OCI-LY7 (cell line): ENCODE results near the gene AMDHD1. TPM values are rescaled to one million over a fixed set of nuclear protein-coding genes. Genes with fewer than 3 reads are reported as not detected.

Experiments
- Bru-seq: library from RNA; stranded (reverse); fragments of 400-500 nt; gene quantifications from one replicate; lab custom pipeline; 2021; lab: Mats Ljungman, UMichigan
- BruChase-seq, 2 experiments: library from RNA; stranded (reverse); fragments of 400-500 nt; gene quantifications; one replicate each; lab custom pipeline; 2021; lab: Mats Ljungman, UMichigan
- BruUV-seq: library from RNA; stranded (reverse); fragments of 400-500 nt; replicated peaks from 2 replicates; lab custom pipeline; 2021; lab: Mats Ljungman, UMichigan
- CTCF ChIA-PET: fragments of 300-600 bp; sonication (Branson Sonifier 250); formaldehyde crosslinking; loops from one replicate; lab custom pipeline; 2022; ENCODE audit warnings: antibody characterized with exemption; ENCODE audit not compliant: unreplicated experiment; lab: Charles Lee
- POLR2A ChIA-PET: fragments of 300-600 bp; sonication (Branson Sonifier 250); formaldehyde crosslinking; loops from one replicate; lab custom pipeline; 2022; ENCODE audit warnings: antibody characterized with exemption; lab: Charles Lee
- DNase-seq: peaks from one replicate; pipeline ENCODE4 v3.0.0-alpha.2; 2015; ENCODE audit warnings: low spot score
- H2AFZ ChIP-seq: fragments of 200-600 bp; sonication (generic), shearing (Covaris generic); 2 replicates; pipeline ENCODE4 v1.6.1; 2014; ENCODE audit warnings: mild to moderate bottlenecking, antibody characterized with exemption, low read length, moderate library complexity
- H3K27ac ChIP-seq: fragments of 200-600 bp; sonication (generic); 2 replicates; pipeline ENCODE4 v1.5.1; 2014; ENCODE audit warnings: mixed run types, low read depth, mild to moderate bottlenecking, moderate library complexity, low read length, inconsistent platforms; ENCODE audit not compliant: poor library complexity, severe bottlenecking
- H3K36me3 ChIP-seq: fragments of 200-600 bp; sonication (generic); 2 replicates; pipeline ENCODE4 v1.6.1; 2014; ENCODE audit warnings: mild to moderate bottlenecking, antibody characterized with exemption, low read length, moderate library complexity, mixed read lengths; ENCODE audit not compliant: insufficient read depth
- H3K4me1 ChIP-seq: fragments of 200-600 bp; sonication (generic); 2 replicates; pipeline ENCODE4 v1.5.1; 2014; ENCODE audit warnings: mild to moderate bottlenecking, low read length; ENCODE audit not compliant: insufficient read depth, poor library complexity, severe bottlenecking
- H3K4me2 ChIP-seq: fragments of 200-600 bp; sonication (generic); 2 replicates; pipeline ENCODE4 v1.6.1; 2014; ENCODE audit warnings: mild to moderate bottlenecking, low read length
- H3K4me3 ChIP-seq: fragments of 200-600 bp; sonication (generic); 2 replicates; pipeline ENCODE4 v1.5.1; 2014; ENCODE audit warnings: mild to moderate bottlenecking, low read depth, low read length; ENCODE audit not compliant: poor library complexity, severe bottlenecking
- H3K79me2 ChIP-seq: fragments of 200-600 bp; sonication (generic); 2 replicates; pipeline ENCODE4 v1.6.1; 2016; ENCODE audit warnings: low read depth, mild to moderate bottlenecking, low read length, moderate library complexity, mixed read lengths; ENCODE audit not compliant: insufficient read depth
- H3K9me2 ChIP-seq: fragments of 200-600 bp; sonication (generic); 2 replicates; pipeline ENCODE4 v1.6.1; 2016; ENCODE audit warnings: mild to moderate bottlenecking, low read length, mixed read lengths; ENCODE audit not compliant: insufficient read depth
- H3K9me3 ChIP-seq: fragments of 200-600 bp; sonication (generic); 2 replicates; pipeline ENCODE4 v1.6.1; 2014; ENCODE audit warnings: mild to moderate bottlenecking, mixed run types, low read length, mixed read lengths
- H4K20me1 ChIP-seq: fragments of 200-600 bp; sonication (generic); 2 replicates; pipeline ENCODE4 v1.6.1; 2014; ENCODE audit warnings: mild to moderate bottlenecking, antibody characterized with exemption, low read length, moderate library complexity, mixed read lengths; ENCODE audit not compliant: insufficient read depth
- CTCF ChIP-seq: fragments of 200-600 bp; sonication (generic); conservative IDR thresholded peaks from 2 replicates; pipeline ENCODE4 v1.5.1; 2014; ENCODE audit warnings: mild to moderate bottlenecking, antibody characterized with exemption, low read length, moderate library complexity, mixed read lengths
- EZH2phosphoT487 ChIP-seq: fragments of 200-600 bp; sonication (generic); IDR thresholded peaks from 2 replicates; pipeline ENCODE4 v1.6.1; 2018; ENCODE audit warnings: low read depth, borderline replicate concordance, mild to moderate bottlenecking, mixed run types, antibody characterized with exemption, low read length, moderate library complexity, mixed read lengths
- intact Hi-C: fragments of 100-400 bp; cut with micrococcal nuclease; formaldehyde crosslinking; loops from one replicate; pipeline ENCODE4 v1.10.0; 2022; ENCODE audit not compliant: unreplicated experiment
- long read RNA-seq: library from polyadenylated mRNA; stranded (forward); transcript quantifications from one replicate; pipeline ENCODE4 v2.0.0, GENCODE V29; 2022
- total RNA-seq, 2 experiments: library from RNA; depleted of rRNA in 1 of 2; stranded (reverse); fragments of >200 nt in 1 of 2; shearing (Covaris generic) in 1 of 2; gene quantifications; 2 replicates each; pipeline ENCODE4 v1.2.3, GENCODE V29; 2014 to 2022

AMDHD1 gene
- total RNA-seq (2014; rRNA removed; shearing (Covaris generic)) (0.50 and 0.67 TPM in 2 replicates), total RNA-seq (2022) (2.6 and 2.8 TPM in 2 replicates), Bru-seq, nascent RNA (percentile 45 among the genes with signal in this experiment), BruChase-seq, experiment 1, labeled RNA remaining after a 6-hour chase (percentile 38 among the genes with signal in this experiment), BruChase-seq, experiment 2, labeled RNA remaining after a 2-hour chase (percentile 39 among the genes with signal in this experiment)
- long read RNA-seq, partial matches to known transcripts: 4 of 8 reads
- long read RNA-seq, other reads (novel, unspliced or antisense): 3 of 8 reads

GRCh38 chr12:95943330-95943842, at the start of gene AMDHD1:
AMDHD1 (plus strand) TSS chr12:95943331; CDS start chr12:95943399, 68 bp downstream.
- Histone ChIP-seq H3K79me2 (no peaks in the 10 kb centered on the region), H3K4me3 (peak within 1 kb of the TSS; percentile 81), H3K9me2 (0 out of 2 replicates have a peak, but pooled peaks cover 3% of the 10 kb centered on the region), H3K4me1 (peaks cover 6% of the 10 kb centered on the region), H3K27ac (peak within 1 kb of the TSS; percentile 31), H3K36me3 (no peaks in the 10 kb centered on the region), H2AFZ (peak within 1 kb of the TSS; percentile 94), H3K9me3 (no peaks in the 10 kb centered on the region), H4K20me1 (no peaks in the 10 kb centered on the region), H3K4me2 (peak within 1 kb of the TSS; percentile 78)
- TF ChIP-seq CTCF: peak; percentile 45
- no peak for TF ChIP-seq EZH2phosphoT487
- peak; percentile 80 for DNase-seq
- intact Hi-C loops: loop anchor here (2.0 to 5.0 kb wide), 3 partner anchors 79 to 459 kb away; partner anchors contain the start of genes CDK17 and SNRPF
- CTCF ChIA-PET: interaction anchor here (1.0 kb wide), 1 partner anchor 93 kb away, joined by 3 read pairs; no protein-coding TSS in a partner anchor
- TSS peak; percentile 63 for BruUV-seq
- POLR2A ChIA-PET: interaction anchor here (0.6 to 4.2 kb wide), 12 partner anchors 9 to 742 kb away, joined by 3 to 25 read pairs (median 6); no protein-coding TSS in a partner anchor

- no peaks in the 10 kb centered on the region for H3K9me2 ChIP-seq
- no peak overlapping the region for H3K27ac ChIP-seq
- intact Hi-C loops: no loop called here
- no peak for DNase-seq
- H4K20me1 ChIP-seq: no peaks in the 10 kb centered on the region
- H3K36me3 ChIP-seq: no peaks in the 10 kb centered on the region
- H2AFZ ChIP-seq: no peak overlapping the region
- no peak for TF ChIP-seq CTCF
- no peak for TF ChIP-seq EZH2phosphoT487
- BruUV-seq: no TSS peak
- ChIA-PET CTCF (no interaction called here), POLR2A (no interaction called here)
- H3K9me3 ChIP-seq: no peaks in the 10 kb centered on the region
- no peak overlapping the region for H3K4me2 ChIP-seq
- H3K4me3 ChIP-seq: no peak overlapping the region
- H3K79me2 ChIP-seq: no peaks in the 10 kb centered on the region
- no peaks in the 10 kb centered on the region for H3K4me1 ChIP-seq
Observed at GRCh38 chr12:95896846-95897245, 46.3 kb upstream of the AMDHD1 start.
